ENCODE results near the gene BTG2. TPM values are rescaled to one million over a fixed set of nuclear protein-coding genes. Genes with fewer than 3 reads are reported as not detected.

Gene BTG2
- total RNA-seq, 1 experiment from 2014 or later, result 19.4 TPM

- TF ChIP-seq ZNF263 (CRISPR knock-in tag; IDR thresholded peaks at IDR 0.05; ENCODE audit: low read depth), result no peak
- TF ChIP-seq RELA (CRISPR knock-in tag; IDR thresholded peaks at IDR 0.05; ENCODE audit: borderline replicate concordance), result no peak
- TF ChIP-seq SP1 (CRISPR knock-in tag; conservative IDR thresholded peaks at IDR 0.05), result no peak
- TF ChIP-seq MXD4 (CRISPR knock-in tag; IDR thresholded peaks at IDR 0.05; ENCODE audit: borderline replicate concordance), result no peak
- no peak for TF ChIP-seq ZMAT4 (CRISPR knock-in tag; IDR thresholded peaks at IDR 0.05)
- Mint-ChIP-seq H3K9me3 (no peaks in the 10 kb centered on the region), H3K4me1 (peaks cover 12% of the 10 kb centered on the region), H3K27me3 (ENCODE audit: low read depth) (peaks cover 19% of the 10 kb centered on the region), H3K36me3 (no peaks in the 10 kb centered on the region), H3K4me3 (no peak overlapping the region), H3K27ac (no peak overlapping the region)
- ATAC-seq (peak; percentile 22), DNase-seq (ENCODE audit: low spot score) (no peak)
- ChIA-PET CTCF (interaction anchor here (0.7 to 4.6 kb wide), 12 partner anchors 8 to 241 kb away, joined by 3 to 27 read pairs (median 5); no protein-coding TSS in a partner anchor), POLR2A (no interaction called here)
Measured at GRCh38 chr1:203281033-203281432, 24.3 kb upstream of the BTG2 start.

- Mint-ChIP-seq H3K4me3 (no peak overlapping the region), H3K4me1 (peaks cover 22% of the 10 kb centered on the region), H3K27me3 (ENCODE audit: low read depth) (peaks cover 18% of the 10 kb centered on the region), H3K27ac (no peak overlapping the region), H3K9me3 (no peaks in the 10 kb centered on the region), H3K36me3 (no peaks in the 10 kb centered on the region)
- DNase-seq (ENCODE audit: low spot score), result no peak
- ChIA-PET CTCF (interaction anchor here (0.6 to 4.6 kb wide), 5 partner anchors 9 to 242 kb away, joined by 3 to 27 read pairs (median 5); no protein-coding TSS in a partner anchor), POLR2A (no interaction called here)
- no peak for ATAC-seq
- TF ChIP-seq ATF6 (CRISPR knock-in tag; IDR thresholded peaks at IDR 0.05), result no peak
- no peak for TF ChIP-seq FOXJ3 (CRISPR knock-in tag; IDR thresholded peaks at IDR 0.05; ENCODE audit: borderline replicate concordance)
- TF ChIP-seq SOX15 (CRISPR knock-in tag; IDR thresholded peaks at IDR 0.05), result no peak
- no peak for TF ChIP-seq AR (CRISPR knock-in tag; IDR thresholded peaks at IDR 0.05)
- no peak for TF ChIP-seq ZNF281 (CRISPR knock-in tag; IDR thresholded peaks at IDR 0.05)
- no peak for TF ChIP-seq GABPB1 (CRISPR knock-in tag; IDR thresholded peaks at IDR 0.05)
- no peak for TF ChIP-seq E2F1 (CRISPR knock-in tag; IDR thresholded peaks at IDR 0.05)
- TF ChIP-seq CDX4 (CRISPR knock-in tag; IDR thresholded peaks at IDR 0.05; ENCODE audit: borderline replicate concordance), result no peak
- no peak for TF ChIP-seq HMGXB4 (CRISPR knock-in tag; IDR thresholded peaks at IDR 0.05)
- no peak for TF ChIP-seq STAT6 (CRISPR knock-in tag; conservative IDR thresholded peaks at IDR 0.05; ENCODE audit: low read depth)
- no peak for TF ChIP-seq ETV6 (CRISPR knock-in tag; IDR thresholded peaks at IDR 0.05)
- TF ChIP-seq SP1 (CRISPR knock-in tag; conservative IDR thresholded peaks at IDR 0.05), result no peak
- no peak for TF ChIP-seq TEAD1 (CRISPR knock-in tag; IDR thresholded peaks at IDR 0.05)
- no peak for TF ChIP-seq EMX1 (CRISPR knock-in tag; IDR thresholded peaks at IDR 0.05)
- no peak for TF ChIP-seq RORB (CRISPR knock-in tag; IDR thresholded peaks at IDR 0.05)
Measured at GRCh38 chr1:203281851-203282661, 23.3 kb upstream of the BTG2 start.

All from WTC11 (cell line).